ENCODE data around the gene GALNTL6.
"Not testable (repeated sequence)": the region's sequence is repeated elsewhere in the genome, so short reads cannot be mapped to it uniquely, and the experiment has no call there.

The GALNTL6 gene

DNA sequence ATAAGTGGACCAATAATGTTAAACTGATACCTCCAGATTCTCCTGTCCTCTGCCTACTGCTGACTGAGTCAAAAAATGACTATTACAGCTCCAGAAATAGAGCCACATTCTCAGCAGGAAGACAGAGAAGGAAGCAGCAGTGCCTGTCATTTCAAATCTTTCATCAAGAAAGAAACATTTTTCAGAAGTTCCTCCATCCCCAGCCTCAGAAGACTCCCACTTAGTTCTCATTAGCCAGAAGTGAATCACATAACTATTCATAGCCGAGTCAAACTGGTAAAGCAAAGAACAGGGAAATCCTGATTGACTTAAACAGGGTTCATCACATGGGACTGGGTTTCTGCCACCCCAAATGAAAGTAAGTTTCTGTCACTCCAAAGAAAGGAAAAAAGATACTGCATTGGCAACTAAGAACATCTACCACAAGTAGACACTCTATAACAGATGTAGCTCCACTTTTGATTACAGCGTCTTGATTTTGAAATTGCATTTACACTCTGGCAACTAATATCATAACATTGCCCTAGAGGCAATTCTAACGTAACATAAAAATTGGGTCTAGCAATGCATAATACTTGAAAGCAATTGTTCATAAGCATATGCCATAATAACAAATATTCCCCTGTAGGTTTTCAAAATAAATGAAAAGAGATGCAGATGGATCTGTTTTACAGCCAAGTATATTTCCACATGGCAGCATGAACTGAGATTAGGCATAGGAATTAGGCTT, 599.8 kb downstream of the GALNTL6 start:
- no peaks in the 10 kb centered on the region for H3K27me3 ChIP-seq (ENCODE audit: low read length)
- H3K4me3 ChIP-seq (ENCODE audit: insufficient read depth, low read length, poor library complexity, severe bottlenecking), result no peak overlapping the region
- H3K4me2 ChIP-seq (ENCODE audit: low read depth, low read length, poor library complexity, severe bottlenecking), result no peak overlapping the region
- no peaks in the 10 kb centered on the region for H3K79me2 ChIP-seq (ENCODE audit: insufficient read depth, low read length)
- no peak overlapping the region for H3K9ac ChIP-seq (ENCODE audit: low read length)
- no peaks in the 10 kb centered on the region for H4K20me1 ChIP-seq (ENCODE audit: low read depth, low read length)
- no peaks in the 10 kb centered on the region for H3K9me2 ChIP-seq (replicated peaks; ENCODE audit: insufficient read depth, low read length)
- TF ChIP-seq EZH2phosphoT487 (conservative IDR thresholded peaks at IDR 0.05; ENCODE audit: low read length) (no peak), CTCF (IDR thresholded peaks at IDR 0.05; ENCODE audit: insufficient read depth, low read length, poor library complexity, severe bottlenecking) (no peak)
- no peaks in the 10 kb centered on the region for H3F3A ChIP-seq (ENCODE audit: insufficient read depth)
- H2AFZ ChIP-seq (ENCODE audit: low read depth, low read length, severe bottlenecking), result no peak overlapping the region
- no peaks in the 10 kb centered on the region for H3K36me3 ChIP-seq (ENCODE audit: low read length)
- no peak overlapping the region for H3K27ac ChIP-seq (ENCODE audit: low read depth, low read length)
- no peaks in the 10 kb centered on the region for H3K9me3 ChIP-seq (ENCODE audit: insufficient read depth, low read length)

GRCh38 chr4:172428979-172429378, 615.8 kb downstream of the GALNTL6 start:
- H4K20me1 ChIP-seq (ENCODE audit: low read depth, low read length); H3K9ac ChIP-seq (ENCODE audit: low read length); H3K79me2 ChIP-seq (ENCODE audit: insufficient read depth, low read length); H3F3A ChIP-seq (ENCODE audit: insufficient read depth); H3K9me3 ChIP-seq (ENCODE audit: insufficient read depth, low read length); H3K9me2 ChIP-seq (replicated peaks; ENCODE audit: insufficient read depth, low read length); H3K4me2 ChIP-seq (ENCODE audit: low read depth, low read length, poor library complexity, severe bottlenecking); H2AFZ ChIP-seq (ENCODE audit: low read depth, low read length, severe bottlenecking); H3K27me3 ChIP-seq (ENCODE audit: low read length); H3K36me3 ChIP-seq (ENCODE audit: low read length); H3K27ac ChIP-seq (ENCODE audit: low read depth, low read length); H3K4me3 ChIP-seq (ENCODE audit: insufficient read depth, low read length, poor library complexity, severe bottlenecking): not testable (repeated sequence)

DNA sequence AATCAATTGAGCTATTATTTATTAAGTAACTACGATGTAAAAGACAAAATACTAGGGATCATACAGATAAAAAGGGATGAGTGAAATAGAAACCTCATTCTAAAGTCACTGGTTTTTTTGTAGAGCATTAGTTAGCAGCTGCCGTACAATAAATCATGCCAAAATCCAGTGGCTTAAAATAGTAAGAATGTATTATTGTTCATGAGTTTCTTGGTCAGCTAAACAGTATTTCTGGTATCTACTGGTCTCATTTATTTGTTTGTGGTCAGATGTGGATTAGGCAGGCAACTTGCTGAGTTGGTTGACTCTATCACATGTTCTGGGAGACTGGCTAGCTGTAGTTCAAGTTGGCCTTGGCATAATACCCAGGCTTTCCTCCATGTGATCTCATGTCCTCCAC, 667.3 kb downstream of the GALNTL6 start:
- Histone ChIP-seq H3K27me3 (ENCODE audit: low read length) (no peaks in the 10 kb centered on the region), H3K9ac (ENCODE audit: low read length) (no peak overlapping the region), H3K79me2 (ENCODE audit: insufficient read depth, low read length) (no peaks in the 10 kb centered on the region), H3K9me3 (ENCODE audit: insufficient read depth, low read length) (no peaks in the 10 kb centered on the region), H3K4me3 (ENCODE audit: insufficient read depth, low read length, poor library complexity, severe bottlenecking) (no peak overlapping the region), H3K36me3 (ENCODE audit: low read length) (no peaks in the 10 kb centered on the region), H3F3A (ENCODE audit: insufficient read depth) (no peaks in the 10 kb centered on the region), H2AFZ (ENCODE audit: low read depth, low read length, severe bottlenecking) (no peak overlapping the region), H3K9me2 (replicated peaks; ENCODE audit: insufficient read depth, low read length) (no peaks in the 10 kb centered on the region), H4K20me1 (ENCODE audit: low read depth, low read length) (no peaks in the 10 kb centered on the region), H3K27ac (ENCODE audit: low read depth, low read length) (no peak overlapping the region), H3K4me2 (ENCODE audit: low read depth, low read length, poor library complexity, severe bottlenecking) (no peak overlapping the region)
- TF ChIP-seq CTCF (IDR thresholded peaks at IDR 0.05; ENCODE audit: insufficient read depth, low read length, poor library complexity, severe bottlenecking) (no peak), EZH2phosphoT487 (conservative IDR thresholded peaks at IDR 0.05; ENCODE audit: low read length) (no peak)

DNA sequence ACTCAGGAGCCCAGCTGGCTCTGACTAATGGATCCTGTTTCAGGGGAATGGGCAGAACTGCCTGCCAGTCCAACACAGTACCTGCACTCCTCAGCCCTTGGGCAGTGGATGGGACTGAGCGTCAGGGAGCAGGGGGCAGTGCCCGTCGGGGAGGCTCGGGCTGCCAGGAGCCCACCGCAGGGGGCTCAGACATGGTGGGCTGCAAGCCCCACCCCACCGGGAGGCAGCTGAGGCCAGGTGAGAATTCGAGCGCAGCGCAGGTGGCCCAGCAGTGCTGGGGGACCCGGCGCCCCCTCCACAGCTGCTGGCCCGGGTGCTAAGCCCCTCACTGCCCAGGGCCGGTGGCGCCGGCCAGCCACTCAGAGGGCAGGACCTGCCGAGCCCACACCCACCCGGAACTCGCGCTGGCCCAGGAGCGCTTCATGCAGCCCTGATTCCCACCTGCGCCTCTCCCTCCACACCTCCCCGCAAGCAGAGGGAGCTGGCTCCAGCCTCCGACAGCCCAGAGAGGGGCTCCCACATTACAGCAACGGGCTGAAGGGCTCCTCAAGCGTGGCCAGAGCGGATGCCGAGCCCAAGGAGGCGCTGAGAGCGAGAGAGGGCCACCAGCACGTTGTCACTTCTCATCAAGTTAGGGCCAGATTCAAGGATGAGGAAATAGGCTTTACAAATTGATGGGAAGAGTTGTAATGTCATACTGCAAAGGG, 668.8 kb downstream of the GALNTL6 start:
- Histone ChIP-seq H3K9ac (ENCODE audit: low read length) (no peak overlapping the region), H2AFZ (ENCODE audit: low read depth, low read length, severe bottlenecking) (no peak overlapping the region), H3K27ac (ENCODE audit: low read depth, low read length) (no peak overlapping the region), H3K4me3 (ENCODE audit: insufficient read depth, low read length, poor library complexity, severe bottlenecking) (no peak overlapping the region), H3K4me2 (ENCODE audit: low read depth, low read length, poor library complexity, severe bottlenecking) (no peak overlapping the region), H3K36me3 (ENCODE audit: low read length) (no peaks in the 10 kb centered on the region), H3K27me3 (ENCODE audit: low read length) (no peaks in the 10 kb centered on the region), H3K79me2 (ENCODE audit: insufficient read depth, low read length) (no peaks in the 10 kb centered on the region), H3K9me3 (ENCODE audit: insufficient read depth, low read length) (no peaks in the 10 kb centered on the region), H3K9me2 (replicated peaks; ENCODE audit: insufficient read depth, low read length) (no peaks in the 10 kb centered on the region), H3F3A (ENCODE audit: insufficient read depth) (no peaks in the 10 kb centered on the region), H4K20me1 (ENCODE audit: low read depth, low read length) (no peaks in the 10 kb centered on the region)
- TF ChIP-seq CTCF (IDR thresholded peaks at IDR 0.05; ENCODE audit: insufficient read depth, low read length, poor library complexity, severe bottlenecking) (no peak), EZH2phosphoT487 (conservative IDR thresholded peaks at IDR 0.05; ENCODE audit: low read length) (no peak)
